C4-2B (cell line): ENCODE measurements around the gene SOX5.

Experiments used
- H3K27ac ChIP-seq: fragments of 450-650 bp; 2 replicates; pipeline ENCODE4 v1.5.1; 2017
- ZFX ChIP-seq: fragments of 450-650 bp; IDR thresholded peaks from 2 replicates; pipeline ENCODE4 v1.6.1; 2017
- TF ChIP-seq, protein P1 (sequence below): fragments of 450-650 bp; conservative IDR thresholded peaks from 2 replicates; pipeline ENCODE4 v1.5.1; 2017; ENCODE audit warnings: mild to moderate bottlenecking

SOX5 gene

DNA sequence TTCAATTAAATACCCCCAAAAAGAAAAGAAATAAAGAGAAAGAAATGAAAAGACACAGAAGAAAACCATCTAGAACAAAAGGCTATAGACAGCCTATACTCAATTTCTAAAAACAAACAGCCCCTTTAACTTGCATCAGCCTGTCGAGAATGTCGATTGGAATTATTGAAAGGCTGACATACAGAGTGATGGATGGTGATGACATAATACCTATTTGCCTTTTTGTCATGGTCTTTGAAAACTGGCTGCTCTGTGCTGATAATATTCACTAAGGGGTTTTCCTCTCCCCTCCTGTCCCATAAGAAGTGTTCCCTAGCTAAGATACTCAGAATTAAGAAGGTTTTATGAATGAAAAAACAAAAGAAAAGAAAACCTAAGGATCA lies 393.7 kb downstream of the SOX5 start:
- TF ChIP-seq, protein P1, sequence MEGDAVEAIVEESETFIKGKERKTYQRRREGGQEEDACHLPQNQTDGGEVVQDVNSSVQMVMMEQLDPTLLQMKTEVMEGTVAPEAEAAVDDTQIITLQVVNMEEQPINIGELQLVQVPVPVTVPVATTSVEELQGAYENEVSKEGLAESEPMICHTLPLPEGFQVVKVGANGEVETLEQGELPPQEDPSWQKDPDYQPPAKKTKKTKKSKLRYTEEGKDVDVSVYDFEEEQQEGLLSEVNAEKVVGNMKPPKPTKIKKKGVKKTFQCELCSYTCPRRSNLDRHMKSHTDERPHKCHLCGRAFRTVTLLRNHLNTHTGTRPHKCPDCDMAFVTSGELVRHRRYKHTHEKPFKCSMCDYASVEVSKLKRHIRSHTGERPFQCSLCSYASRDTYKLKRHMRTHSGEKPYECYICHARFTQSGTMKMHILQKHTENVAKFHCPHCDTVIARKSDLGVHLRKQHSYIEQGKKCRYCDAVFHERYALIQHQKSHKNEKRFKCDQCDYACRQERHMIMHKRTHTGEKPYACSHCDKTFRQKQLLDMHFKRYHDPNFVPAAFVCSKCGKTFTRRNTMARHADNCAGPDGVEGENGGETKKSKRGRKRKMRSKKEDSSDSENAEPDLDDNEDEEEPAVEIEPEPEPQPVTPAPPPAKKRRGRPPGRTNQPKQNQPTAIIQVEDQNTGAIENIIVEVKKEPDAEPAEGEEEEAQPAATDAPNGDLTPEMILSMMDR, result no peak
- no peak for TF ChIP-seq ZFX
- no peak overlapping the region for H3K27ac ChIP-seq

DNA sequence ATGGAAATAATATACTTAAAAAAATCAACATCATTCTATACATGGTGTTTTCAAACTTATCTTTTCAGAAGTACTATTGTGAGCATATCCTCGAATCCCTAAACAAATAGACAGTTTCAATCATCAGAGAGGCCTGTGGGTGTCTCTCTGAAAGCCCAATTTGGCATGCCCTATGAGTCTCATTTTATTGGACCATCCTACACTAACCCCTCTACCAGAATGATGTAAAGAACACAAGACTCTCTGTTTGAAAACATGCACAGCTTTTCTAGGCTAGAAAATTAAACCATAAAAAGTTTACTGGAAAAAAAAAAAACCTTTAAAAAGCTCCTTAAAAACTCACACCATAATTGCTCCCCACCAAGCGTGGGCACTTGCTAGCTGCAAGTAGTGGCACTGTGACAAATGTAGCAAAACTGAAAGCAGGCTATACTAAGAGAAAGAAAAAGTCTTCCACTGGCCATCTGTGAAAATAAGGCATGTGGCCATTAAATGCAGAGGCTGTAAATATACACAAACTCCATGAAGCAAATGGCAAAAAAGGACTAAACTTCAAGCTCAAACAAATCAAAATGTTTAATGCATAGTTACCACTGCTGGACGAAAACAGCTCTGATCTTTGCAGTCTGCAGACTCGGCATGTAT lies 394.2 kb downstream of the SOX5 start:
- no peak for TF ChIP-seq ZFX
- TF ChIP-seq, protein P1, result no peak
- H3K27ac ChIP-seq, result no peak overlapping the region

DNA sequence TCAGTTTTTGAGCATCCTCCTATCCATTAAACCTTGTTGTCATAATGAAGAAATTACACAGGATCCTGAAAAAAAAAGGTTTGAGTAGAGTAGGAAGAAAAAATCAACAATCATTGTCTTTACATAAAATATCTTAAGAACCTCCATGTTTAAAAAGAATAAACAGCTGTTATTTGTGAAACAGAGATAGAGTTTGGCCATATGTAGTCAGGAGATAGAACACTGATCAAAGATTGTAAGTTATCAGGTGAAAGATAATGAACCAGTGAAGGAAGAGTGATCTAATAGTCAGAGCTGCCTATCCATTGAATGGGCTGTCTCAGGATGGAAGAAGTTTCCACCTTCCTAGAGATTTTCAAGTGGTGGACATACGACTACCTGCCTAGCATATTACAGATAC lies 397.1 kb downstream of the SOX5 start:
- TF ChIP-seq, protein P1, result no peak
- TF ChIP-seq ZFX, result no peak
- H3K27ac ChIP-seq, result no peak overlapping the region

DNA sequence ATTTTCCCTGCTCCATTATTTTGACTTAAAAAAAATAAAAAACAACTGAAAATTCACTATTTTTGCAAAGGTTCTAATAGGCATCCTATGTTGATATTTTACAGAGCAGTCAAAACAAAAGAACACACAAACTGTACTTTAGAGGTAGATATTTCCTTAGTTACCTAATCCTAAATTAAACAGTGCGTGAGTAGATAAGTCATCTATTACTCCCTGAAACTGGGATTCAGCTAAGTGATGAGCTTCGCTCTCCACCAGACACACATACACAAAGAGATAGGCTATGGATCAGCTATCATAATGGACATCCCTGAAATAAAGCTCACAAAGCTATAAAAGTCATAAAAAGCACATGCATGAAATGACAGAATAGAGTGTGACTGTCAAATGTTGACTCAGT lies 398.7 kb downstream of the SOX5 start:
- no peak overlapping the region for H3K27ac ChIP-seq
- TF ChIP-seq, protein P1, result no peak
- no peak for TF ChIP-seq ZFX

DNA sequence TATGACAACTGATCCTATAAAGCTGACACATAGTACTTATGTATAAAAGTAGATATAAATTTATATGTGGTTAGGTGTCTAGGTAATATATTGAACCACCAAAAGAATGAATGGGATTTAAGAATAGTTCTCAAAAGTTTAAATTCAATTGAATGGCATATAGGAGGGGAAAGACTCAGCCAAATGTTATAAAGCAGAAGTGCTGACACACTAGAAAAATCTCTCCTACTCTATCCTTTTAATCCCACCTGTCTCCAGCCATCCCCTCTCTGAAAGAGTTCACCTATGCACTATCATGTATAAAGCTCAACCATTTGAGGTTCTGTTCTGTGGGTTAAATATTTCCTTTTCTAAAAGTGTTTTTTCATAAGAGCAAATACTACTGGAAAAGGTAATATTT lies 400.7 kb downstream of the SOX5 start:
- TF ChIP-seq ZFX, result no peak
- TF ChIP-seq, protein P1, result no peak
- no peak overlapping the region for H3K27ac ChIP-seq

DNA sequence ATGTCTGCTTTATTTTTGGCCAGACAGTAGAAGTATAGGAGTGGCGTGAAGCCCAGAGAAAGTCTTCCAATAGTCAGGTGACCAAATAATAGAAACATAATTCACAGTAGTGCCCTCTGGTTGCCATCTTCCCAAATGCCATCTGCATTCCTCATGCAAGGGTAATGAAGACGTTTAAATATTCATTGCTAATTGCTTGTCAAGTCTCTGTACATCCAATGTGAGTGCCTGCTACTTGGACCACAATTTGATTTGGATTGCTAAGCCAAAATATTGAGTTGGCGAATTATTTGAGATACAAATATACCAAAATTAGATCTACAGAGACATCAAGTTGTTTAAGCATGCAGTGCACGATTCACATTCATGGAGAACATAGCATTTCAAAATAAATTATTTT lies 402.7 kb downstream of the SOX5 start:
- TF ChIP-seq ZFX, result no peak
- TF ChIP-seq, protein P1, result no peak

DNA sequence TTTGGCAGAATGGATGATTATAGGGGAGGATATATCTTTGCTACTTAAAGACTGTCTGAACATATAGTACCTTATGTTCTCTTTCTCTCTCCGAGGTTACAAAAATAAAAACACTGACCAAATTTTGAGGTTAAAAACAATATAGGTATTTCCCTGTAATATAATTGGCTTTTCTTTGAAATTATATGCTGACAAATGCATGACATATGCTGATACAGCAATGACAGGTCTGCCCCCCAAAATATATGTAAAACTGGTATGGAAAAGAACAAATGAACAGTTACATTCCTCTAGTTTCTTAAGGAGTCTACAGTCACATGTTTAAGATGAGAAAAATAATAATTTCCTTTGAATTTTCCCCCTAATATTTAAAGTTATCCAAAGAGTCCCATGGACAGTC lies 405.7 kb downstream of the SOX5 start:
- no peak for TF ChIP-seq ZFX
- TF ChIP-seq, protein P1, result no peak
- no peak overlapping the region for H3K27ac ChIP-seq

More for the DNA sequence above, 402.7 kb downstream of the SOX5 start:
- no peak overlapping the region for H3K27ac ChIP-seq
